ENCODE data around the gene HNF4A. TPM values are rescaled to one million over a fixed set of nuclear protein-coding genes. Genes with fewer than 3 reads are reported as not detected.

HNF4A gene
- total RNA-seq: under 1 TPM in 2 of 4 donors, not detected in 2; under 0.01 to 0.26 TPM

- Histone ChIP-seq H3K36me3 (no peaks in the 10 kb centered on the region), H3K27ac (no peak within 1 kb of the TSS), H3K27me3 (no peaks in the 10 kb centered on the region), H3K4me3 (no peak within 1 kb of the TSS), H3K4me1 (no peaks in the 10 kb centered on the region), H3K9me3 (no peaks in the 10 kb centered on the region)
- no peak for DNase-seq
- TF ChIP-seq CTCF (IDR thresholded peaks at IDR 0.05) (no peak), POLR2A (IDR thresholded peaks at IDR 0.05) (no peak)
- intact Hi-C loops (cut with DNase I; ENCODE audit: low total_unique reads): no loop called here
Measured at GRCh38 chr20:44355498-44356352, at the start of gene HNF4A. TSS of gene HNF4A (plus strand) at chr20:44355699. CDS start at chr20:44355805, 106 bp downstream.

DNA sequence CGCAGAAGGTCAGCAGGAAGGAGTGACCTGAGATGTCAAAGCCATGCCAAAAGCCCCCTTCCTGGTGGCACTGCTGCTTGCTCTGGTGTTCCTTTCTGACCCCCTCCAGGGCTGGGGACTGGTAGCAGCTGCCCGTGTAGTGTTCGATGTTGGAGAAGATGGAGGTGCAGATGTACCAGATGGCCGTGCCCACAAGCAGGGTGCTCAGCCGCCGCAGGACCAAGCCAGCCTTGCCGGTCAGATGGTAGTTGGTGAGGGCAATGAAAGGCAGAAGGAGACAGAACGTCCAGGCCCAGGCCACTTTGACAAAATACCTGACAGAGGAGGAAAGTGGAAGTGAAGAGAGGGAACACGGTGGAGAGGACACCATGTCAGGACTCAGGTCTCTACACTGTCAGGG is 48.6 kb upstream of the HNF4A start:
- no peaks in the 10 kb centered on the region for H3K36me3 ChIP-seq
- intact Hi-C loops (cut with DNase I; ENCODE audit: low total_unique reads): loop anchor here (5.0 kb wide), 1 partner anchor 90 kb away; no protein-coding TSS in a partner anchor
- H3K4me3 ChIP-seq: no peak overlapping the region
- H3K27me3 ChIP-seq: no peaks in the 10 kb centered on the region
- no peak overlapping the region for H3K27ac ChIP-seq
- TF ChIP-seq POLR2A (IDR thresholded peaks at IDR 0.05) (no peak), CTCF (IDR thresholded peaks at IDR 0.05) (no peak)
- peaks cover 0 to 3% of the 10 kb centered on the region in 2 donors for H3K4me1 ChIP-seq
- H3K9me3 ChIP-seq: no peaks in the 10 kb centered on the region
- DNase-seq: no peak

- H3K4me3 ChIP-seq: peak overlapping the region; percentile 85 to 95
- peaks cover 0 to 3% of the 10 kb centered on the region in 2 donors for H3K4me1 ChIP-seq
- H3K27ac ChIP-seq: peak overlapping the region; percentile 67 to 68
- no peaks in the 10 kb centered on the region for H3K27me3 ChIP-seq
- TF ChIP-seq POLR2A (IDR thresholded peaks at IDR 0.05) (no peak), CTCF (IDR thresholded peaks at IDR 0.05) (no peak)
- intact Hi-C loops (cut with DNase I; ENCODE audit: low total_unique reads): loop anchor here (5.0 kb wide), 1 partner anchor 93 kb away; no protein-coding TSS in a partner anchor
- H3K9me3 ChIP-seq: no peaks in the 10 kb centered on the region
- DNase-seq: peak; percentile 36 to 40
- no peaks in the 10 kb centered on the region for H3K36me3 ChIP-seq
Measured at GRCh38 chr20:44309763-44310663, 45.5 kb upstream of the HNF4A start.

DNA sequence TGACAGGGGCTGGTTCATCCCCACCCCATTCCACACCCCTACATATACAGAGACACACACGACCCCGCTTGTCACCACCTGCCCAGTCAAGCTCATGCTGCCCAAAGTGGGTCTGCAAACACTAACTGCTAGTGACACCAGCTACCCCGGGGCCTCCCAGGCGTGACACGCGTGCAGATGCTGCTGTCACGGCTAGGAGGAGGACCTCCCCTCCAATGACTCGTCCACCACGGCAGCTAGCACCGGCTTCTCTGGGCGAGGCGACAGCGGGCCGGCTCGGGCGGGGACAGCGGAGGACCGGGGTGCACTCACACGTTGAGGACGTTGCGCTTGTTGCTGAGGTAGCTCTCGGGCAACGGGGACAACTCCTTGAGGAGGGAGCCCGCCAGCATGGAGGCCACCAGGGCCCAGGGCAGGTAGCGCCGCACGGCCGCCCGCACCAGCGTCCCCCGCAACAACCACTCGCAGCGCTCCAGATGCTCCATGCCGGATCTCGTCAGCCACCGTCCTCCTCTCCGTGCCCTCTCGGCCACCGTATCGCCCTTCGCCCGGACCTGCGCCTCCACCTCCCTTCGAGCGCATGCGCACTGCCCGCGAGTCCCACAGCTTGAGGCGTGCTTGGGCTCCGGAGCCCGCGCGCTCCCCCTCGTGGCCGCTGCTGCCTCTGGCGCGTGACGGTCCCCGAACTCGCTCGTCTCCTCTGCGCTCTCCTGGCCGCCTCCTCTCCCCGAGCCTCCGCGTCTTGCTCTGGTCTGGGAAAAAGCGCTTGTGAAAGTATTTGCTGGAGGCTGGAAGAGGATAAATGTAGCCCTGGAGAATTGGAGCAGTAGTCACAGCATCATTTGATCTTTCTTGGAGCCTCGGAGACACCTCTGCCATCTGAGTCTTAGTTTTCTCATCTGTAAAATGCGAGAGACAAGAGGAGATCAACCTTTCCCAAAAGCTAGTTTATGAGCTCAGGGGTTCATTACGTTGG is 44.5 kb upstream of the HNF4A start, which contains the start of gene FITM2:
FITM2 (minus strand) TSS at position 539 of the 976 bp plus-strand sequence; CDS start at position 485, 54 bp downstream.
- H3K27ac ChIP-seq: peak within 1 kb of the TSS; percentile 67 to 68

More for the DNA sequence above, 44.5 kb upstream of the HNF4A start, which contains the start of gene FITM2:
- Histone ChIP-seq H3K4me1 (peaks cover 0 to 3% of the 10 kb centered on the region in 2 donors), H3K36me3 (no peaks in the 10 kb centered on the region), H3K27me3 (no peaks in the 10 kb centered on the region), H3K4me3 (peak within 1 kb of the TSS; percentile 85 to 95), H3K9me3 (no peaks in the 10 kb centered on the region)
- peak; percentile 97 to 98 for DNase-seq
- intact Hi-C loops (cut with DNase I; ENCODE audit: low total_unique reads): no loop called here
- TF ChIP-seq CTCF (IDR thresholded peaks at IDR 0.05) (peak; percentile 96 to 99 (median 98)), POLR2A (IDR thresholded peaks at IDR 0.05) (peak in 1 of 2 donors; percentile 56)

All from uterus (tissue), 4 donors.